ENCODE measurements around the gene ADAM8.

DNA sequence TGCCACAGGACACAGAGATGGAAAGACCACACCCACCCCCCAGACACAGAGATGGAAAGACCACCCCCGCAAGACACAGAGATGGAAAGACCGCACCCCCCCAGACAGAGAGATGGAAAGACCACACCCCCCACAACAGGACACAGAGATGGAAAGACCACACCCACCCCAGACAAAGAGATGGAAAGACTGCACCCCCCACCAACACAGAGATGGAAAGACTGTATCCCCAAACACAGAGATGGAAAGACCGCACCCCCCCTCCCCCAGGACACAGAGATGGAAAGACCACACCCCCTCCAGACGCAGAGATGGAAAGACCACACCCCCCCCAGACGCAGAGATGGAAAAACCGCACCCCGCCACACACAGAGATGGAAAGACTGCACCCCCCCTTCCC, 40.1 kb upstream of the ADAM8 start:
- TF ChIP-seq, protein P1, sequence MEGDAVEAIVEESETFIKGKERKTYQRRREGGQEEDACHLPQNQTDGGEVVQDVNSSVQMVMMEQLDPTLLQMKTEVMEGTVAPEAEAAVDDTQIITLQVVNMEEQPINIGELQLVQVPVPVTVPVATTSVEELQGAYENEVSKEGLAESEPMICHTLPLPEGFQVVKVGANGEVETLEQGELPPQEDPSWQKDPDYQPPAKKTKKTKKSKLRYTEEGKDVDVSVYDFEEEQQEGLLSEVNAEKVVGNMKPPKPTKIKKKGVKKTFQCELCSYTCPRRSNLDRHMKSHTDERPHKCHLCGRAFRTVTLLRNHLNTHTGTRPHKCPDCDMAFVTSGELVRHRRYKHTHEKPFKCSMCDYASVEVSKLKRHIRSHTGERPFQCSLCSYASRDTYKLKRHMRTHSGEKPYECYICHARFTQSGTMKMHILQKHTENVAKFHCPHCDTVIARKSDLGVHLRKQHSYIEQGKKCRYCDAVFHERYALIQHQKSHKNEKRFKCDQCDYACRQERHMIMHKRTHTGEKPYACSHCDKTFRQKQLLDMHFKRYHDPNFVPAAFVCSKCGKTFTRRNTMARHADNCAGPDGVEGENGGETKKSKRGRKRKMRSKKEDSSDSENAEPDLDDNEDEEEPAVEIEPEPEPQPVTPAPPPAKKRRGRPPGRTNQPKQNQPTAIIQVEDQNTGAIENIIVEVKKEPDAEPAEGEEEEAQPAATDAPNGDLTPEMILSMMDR (IDR thresholded peaks at IDR 0.05; ENCODE audit: borderline replicate concordance, extremely low read depth, low read length, poor library complexity, severe bottlenecking), result no peak
- TF ChIP-seq EZH2 (IDR thresholded peaks at IDR 0.05; ENCODE audit: borderline replicate concordance, low read depth, low read length, severe bottlenecking), result no peak

Measured in DND-41 (cell line).